HFFc6 (cell line): ENCODE results near the gene C3orf20. TPM values are rescaled to one million over a fixed set of nuclear protein-coding genes. Genes with fewer than 3 reads are reported as not detected.

Experiments used
- DNase-seq: peaks from one replicate; pipeline ENCODE4 v3.0.0-alpha.2; 2018
- H3K27ac Mint-ChIP-seq: 2 replicates; pipeline ENCODE4 v1.8.0; 2020; ENCODE audit warnings: mild to moderate bottlenecking, mixed read lengths
- H3K27me3 Mint-ChIP-seq: 2 replicates; pipeline ENCODE4 v1.8.0; 2021; ENCODE audit warnings: mild to moderate bottlenecking, moderate library complexity, mixed read lengths; ENCODE audit not compliant: insufficient read depth
- H3K36me3 Mint-ChIP-seq: 2 replicates; pipeline ENCODE4 v1.8.0; 2021; ENCODE audit warnings: low read depth, mixed read lengths
- H3K4me1 Mint-ChIP-seq: 2 replicates; pipeline ENCODE4 v1.8.0; 2020; ENCODE audit warnings: low read depth, mixed read lengths
- H3K4me3 Mint-ChIP-seq: 2 replicates; pipeline ENCODE4 v1.8.0; 2020; ENCODE audit warnings: mild to moderate bottlenecking, moderate library complexity, mixed read lengths
- H3K9me3 Mint-ChIP-seq: 2 replicates; pipeline ENCODE4 v1.8.0; 2020; ENCODE audit warnings: mild to moderate bottlenecking, mixed read lengths
- CTCF ChIP-seq: fragments of 200-600 bp; sonication (generic); IDR thresholded peaks from 2 replicates; pipeline ENCODE4 v1.5.0; 2021; ENCODE audit warnings: antibody characterized with exemption, mild to moderate bottlenecking
- total RNA-seq, 6 experiments: library from RNA; stranded (reverse); fragmentation: NEBNext Ultra II Directional; extraction: Animal tissue kit (Norgen Biotek cat#: 25700); gene quantifications; 2 replicates in 1 of 6; 3 replicates in 5 of 6; pipeline ENCODE4 v1.2.3, GENCODE V29; 2021

C3orf20 gene
- total RNA-seq, 6 experiments from 2014 or later = not detected

GRCh38 chr3:14634763-14635400 is 40.1 kb upstream of the C3orf20 start:
- Mint-ChIP-seq H3K4me3 (no peak overlapping the region; the same call in 1 of the 2 replicates), H3K9me3 (no peaks in the 10 kb centered on the region), H3K4me1 (peaks cover 13% of the 10 kb centered on the region), H3K36me3 (no peaks in the 10 kb centered on the region), H3K27ac (no peak overlapping the region; the same call in 1 of the 2 replicates), H3K27me3 (peaks cover 11% of the 10 kb centered on the region)
- DNase-seq = peak; percentile 22
- TF ChIP-seq CTCF = no peak

- Mint-ChIP-seq H3K27ac (no peak overlapping the region), H3K4me1 (peaks cover 18% of the 10 kb centered on the region), H3K27me3 (peaks cover 17% of the 10 kb centered on the region), H3K4me3 (no peak overlapping the region), H3K9me3 (no peaks in the 10 kb centered on the region), H3K36me3 (no peaks in the 10 kb centered on the region)
- no peak for TF ChIP-seq CTCF
- DNase-seq = no peak
Measured at GRCh38 chr3:14636496-14637087, 38.3 kb upstream of the C3orf20 start.

DNA sequence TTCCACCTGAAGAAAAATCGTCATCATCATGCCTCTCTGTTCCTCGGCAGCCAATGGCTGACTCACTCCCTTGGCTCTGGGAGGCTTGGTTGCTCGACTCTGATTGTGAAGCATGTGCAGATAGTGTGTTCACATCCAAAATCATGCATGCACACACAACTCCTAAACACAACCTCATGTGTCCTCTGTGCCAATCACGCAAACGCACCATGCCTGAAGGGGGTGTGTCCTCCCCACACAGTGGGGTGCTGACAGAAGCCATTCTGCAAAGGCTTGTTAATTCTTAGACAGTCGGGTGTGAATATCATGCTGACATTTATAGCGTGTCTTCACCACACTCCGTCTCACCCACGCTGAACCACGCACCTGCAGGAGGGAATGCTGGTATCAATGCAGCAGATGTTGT is 34.8 kb upstream of the C3orf20 start:
- Mint-ChIP-seq H3K27ac (no peak overlapping the region), H3K9me3 (no peaks in the 10 kb centered on the region), H3K36me3 (no peaks in the 10 kb centered on the region), H3K4me1 (peaks cover 10% of the 10 kb centered on the region), H3K4me3 (no peak overlapping the region), H3K27me3 (peaks cover 36% of the 10 kb centered on the region)
- no peak for TF ChIP-seq CTCF
- no peak for DNase-seq

GRCh38 chr3:14640734-14641133 is 34.2 kb upstream of the C3orf20 start:
- no peak for TF ChIP-seq CTCF
- Mint-ChIP-seq H3K4me1 (peaks cover 6% of the 10 kb centered on the region; the same call in 1 of the 2 replicates), H3K36me3 (no peaks in the 10 kb centered on the region), H3K27ac (no peak overlapping the region), H3K4me3 (no peak overlapping the region), H3K9me3 (no peaks in the 10 kb centered on the region), H3K27me3 (peaks cover 37% of the 10 kb centered on the region)
- DNase-seq = no peak

DNA sequence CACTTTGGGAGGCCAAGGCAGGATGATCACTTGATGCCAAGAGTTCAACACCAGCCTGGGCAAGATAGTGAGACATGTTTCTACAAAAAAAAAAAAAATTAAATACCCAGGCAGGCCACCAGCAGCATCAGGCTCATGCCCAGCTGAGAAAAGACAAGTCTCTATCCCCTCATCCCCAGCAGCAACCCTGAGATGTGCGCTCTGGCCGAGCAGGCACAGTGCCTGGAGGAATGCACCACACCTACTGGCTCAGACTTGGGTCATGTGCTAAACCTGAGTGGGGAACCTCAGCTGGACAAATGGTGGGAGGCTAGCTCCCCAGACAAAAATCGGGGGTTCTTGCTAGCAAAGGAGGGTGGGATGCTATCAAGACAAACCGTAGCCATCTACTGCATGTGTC is 33.6 kb upstream of the C3orf20 start:
- no peak overlapping the region for H3K4me3 Mint-ChIP-seq
- no peak for DNase-seq
- no peak overlapping the region for H3K27ac Mint-ChIP-seq
- H3K36me3 Mint-ChIP-seq = no peaks in the 10 kb centered on the region
- no peak for TF ChIP-seq CTCF
- no peaks in the 10 kb centered on the region for H3K9me3 Mint-ChIP-seq
- peaks cover 6% of the 10 kb centered on the region; the same call in 1 of the 2 replicates for H3K4me1 Mint-ChIP-seq
- peaks cover 40% of the 10 kb centered on the region for H3K27me3 Mint-ChIP-seq
